ENCODE results near the gene COL6A2.
"Not testable (repeated sequence)": the region's sequence is repeated elsewhere in the genome, so short reads cannot be mapped to it uniquely, and the experiment has no call there.

Gene COL6A2

DNA sequence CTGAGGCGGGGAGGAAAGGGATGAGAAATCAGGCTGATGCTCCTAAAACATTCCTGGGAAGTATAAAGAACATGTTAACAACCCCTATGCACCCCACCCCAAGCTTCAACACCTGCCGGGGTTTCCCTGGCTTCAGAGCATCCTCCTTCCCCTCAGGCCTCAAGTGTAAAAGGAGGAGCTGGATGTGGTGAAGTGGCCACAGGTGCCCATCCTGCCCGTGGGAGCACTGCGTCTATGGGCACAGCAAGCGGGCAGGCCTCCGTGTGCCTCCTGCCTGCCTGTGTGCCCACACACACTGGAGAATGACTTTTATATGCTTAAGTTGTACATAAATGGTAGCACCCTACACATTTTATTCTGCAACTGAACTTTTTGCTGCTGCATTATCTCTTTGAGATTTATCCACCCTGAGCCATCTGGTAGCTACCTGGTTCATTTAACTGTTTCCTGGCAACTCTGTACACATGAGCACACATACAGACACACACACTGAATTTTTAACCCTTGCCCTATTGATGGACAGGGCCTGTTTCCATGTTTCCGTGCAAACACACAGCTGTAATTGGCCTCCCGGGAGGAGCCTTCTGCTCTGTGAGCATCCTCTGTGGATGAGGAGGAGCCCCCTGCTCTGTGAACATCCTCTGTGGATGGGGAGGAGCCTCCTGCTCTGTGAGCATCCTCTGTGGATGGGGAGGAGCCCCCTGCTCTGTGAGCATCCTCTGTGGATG lies 70.9 kb downstream of the COL6A2 start:
- no peak for DNase-seq (ENCODE audit: low read depth)
- no peak overlapping the region for H3K4me3 ChIP-seq (ENCODE audit: low read depth, low read length)
- TF ChIP-seq, protein P1, sequence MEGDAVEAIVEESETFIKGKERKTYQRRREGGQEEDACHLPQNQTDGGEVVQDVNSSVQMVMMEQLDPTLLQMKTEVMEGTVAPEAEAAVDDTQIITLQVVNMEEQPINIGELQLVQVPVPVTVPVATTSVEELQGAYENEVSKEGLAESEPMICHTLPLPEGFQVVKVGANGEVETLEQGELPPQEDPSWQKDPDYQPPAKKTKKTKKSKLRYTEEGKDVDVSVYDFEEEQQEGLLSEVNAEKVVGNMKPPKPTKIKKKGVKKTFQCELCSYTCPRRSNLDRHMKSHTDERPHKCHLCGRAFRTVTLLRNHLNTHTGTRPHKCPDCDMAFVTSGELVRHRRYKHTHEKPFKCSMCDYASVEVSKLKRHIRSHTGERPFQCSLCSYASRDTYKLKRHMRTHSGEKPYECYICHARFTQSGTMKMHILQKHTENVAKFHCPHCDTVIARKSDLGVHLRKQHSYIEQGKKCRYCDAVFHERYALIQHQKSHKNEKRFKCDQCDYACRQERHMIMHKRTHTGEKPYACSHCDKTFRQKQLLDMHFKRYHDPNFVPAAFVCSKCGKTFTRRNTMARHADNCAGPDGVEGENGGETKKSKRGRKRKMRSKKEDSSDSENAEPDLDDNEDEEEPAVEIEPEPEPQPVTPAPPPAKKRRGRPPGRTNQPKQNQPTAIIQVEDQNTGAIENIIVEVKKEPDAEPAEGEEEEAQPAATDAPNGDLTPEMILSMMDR (conservative IDR thresholded peaks at IDR 0.05; ENCODE audit: low read depth, low read length): no peak

DNA sequence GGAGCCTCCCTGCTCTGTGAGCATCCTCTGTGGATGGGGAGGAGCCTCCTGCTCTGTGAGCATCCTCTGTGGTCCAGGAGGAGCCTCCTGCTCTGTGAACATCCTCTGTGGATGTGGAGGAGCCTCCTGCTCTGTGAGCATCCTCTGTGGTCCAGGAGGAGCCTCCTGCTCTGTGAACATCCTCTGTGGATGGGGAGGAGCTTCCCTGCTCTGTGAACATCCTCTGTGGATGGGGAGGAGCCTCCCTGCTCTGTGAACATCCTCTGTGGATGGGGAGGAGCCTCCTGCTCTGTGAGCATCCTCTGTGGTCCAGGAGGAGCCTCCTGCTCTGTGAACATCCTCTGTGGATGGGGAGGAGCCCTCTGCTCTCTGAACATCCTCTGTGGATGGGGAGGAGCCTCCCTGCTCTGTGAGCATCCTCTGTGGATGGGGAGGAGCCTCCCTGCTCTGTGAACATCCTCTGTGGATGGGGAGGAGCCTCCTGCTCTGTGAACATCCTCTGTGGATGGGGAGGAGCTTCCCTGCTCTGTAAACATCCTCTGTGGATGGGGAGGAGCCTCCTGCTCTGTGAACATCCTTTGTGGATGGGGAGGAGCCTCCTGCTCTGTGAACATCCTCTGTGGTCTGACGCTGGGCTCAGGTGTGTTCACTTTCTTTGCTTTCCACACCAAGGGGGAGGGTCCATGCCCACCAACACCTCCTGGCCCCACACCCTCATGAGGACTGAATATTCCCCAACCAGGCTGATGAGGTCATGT lies 72.7 kb downstream of the COL6A2 start:
- not testable (repeated sequence) for DNase-seq (ENCODE audit: low read depth); H3K4me3 ChIP-seq (ENCODE audit: low read depth, low read length)

DNA sequence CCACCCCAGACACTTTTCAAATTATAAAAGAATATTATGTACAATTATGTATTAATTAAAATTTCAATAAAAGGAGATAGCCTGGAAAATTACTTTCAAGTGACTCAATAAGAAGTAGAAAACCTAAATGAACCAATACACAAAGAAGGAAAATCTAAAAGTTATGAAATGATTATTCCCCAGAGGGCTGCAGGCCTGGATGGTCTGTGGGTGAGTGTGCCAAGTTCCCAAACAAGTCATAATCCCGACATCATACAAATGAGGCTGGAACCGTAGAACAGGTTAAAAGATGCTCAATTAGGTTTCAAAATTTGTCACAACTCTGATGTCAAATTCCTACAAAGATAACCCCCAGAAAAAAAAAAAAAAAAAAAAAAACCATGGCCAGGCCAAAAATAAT lies 73.7 kb downstream of the COL6A2 start:
- no peak overlapping the region for H3K4me3 ChIP-seq (ENCODE audit: low read depth, low read length)
- no peak for DNase-seq (ENCODE audit: low read depth)
- TF ChIP-seq, protein P1 (conservative IDR thresholded peaks at IDR 0.05; ENCODE audit: low read depth, low read length): no peak

DNA sequence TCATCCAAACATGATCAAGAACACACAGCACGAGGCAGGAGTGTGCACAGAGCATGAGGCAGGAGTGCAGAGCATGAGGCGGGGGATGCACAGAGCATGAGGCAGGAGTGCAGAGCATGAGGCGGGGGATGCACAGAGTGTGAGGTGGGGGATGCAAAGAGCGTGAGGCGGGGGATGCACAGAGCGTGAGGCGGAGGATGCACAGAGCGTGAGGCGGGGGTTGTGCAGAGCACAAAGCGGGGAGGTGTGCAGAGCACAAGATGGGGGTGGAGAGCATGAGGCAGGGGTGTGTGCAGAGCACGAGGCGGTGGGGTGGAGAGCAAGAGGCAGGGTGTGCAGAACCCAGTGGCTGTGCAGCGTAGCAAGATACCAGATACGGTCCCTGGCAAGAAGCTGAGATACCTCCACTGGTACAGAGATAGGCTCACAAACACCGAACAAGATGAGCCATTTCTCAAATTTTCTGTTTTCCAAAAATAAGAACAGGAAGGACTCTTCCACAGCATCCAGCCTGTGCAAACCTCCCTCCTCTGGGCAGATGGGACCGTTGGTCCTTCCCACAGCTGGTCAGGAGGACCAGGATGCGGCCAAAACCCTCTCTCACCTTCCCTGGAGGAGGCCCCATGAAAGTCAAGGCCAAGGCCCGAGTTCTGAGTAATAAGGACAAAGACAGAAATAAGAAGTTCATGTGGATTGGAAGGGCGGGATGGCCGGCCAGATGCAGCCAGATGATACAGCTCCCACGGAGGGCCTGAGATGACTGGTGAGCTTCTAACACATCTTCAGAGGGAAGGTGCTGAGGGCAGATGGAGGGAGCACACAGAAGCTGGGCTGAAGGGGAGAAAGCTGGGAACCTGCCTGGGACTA lies 74.3 kb downstream of the COL6A2 start:
- H3K4me3 ChIP-seq (ENCODE audit: low read depth, low read length): no peak overlapping the region
- TF ChIP-seq, protein P1 (conservative IDR thresholded peaks at IDR 0.05; ENCODE audit: low read depth, low read length): no peak
- DNase-seq (ENCODE audit: low read depth): no peak

DNA sequence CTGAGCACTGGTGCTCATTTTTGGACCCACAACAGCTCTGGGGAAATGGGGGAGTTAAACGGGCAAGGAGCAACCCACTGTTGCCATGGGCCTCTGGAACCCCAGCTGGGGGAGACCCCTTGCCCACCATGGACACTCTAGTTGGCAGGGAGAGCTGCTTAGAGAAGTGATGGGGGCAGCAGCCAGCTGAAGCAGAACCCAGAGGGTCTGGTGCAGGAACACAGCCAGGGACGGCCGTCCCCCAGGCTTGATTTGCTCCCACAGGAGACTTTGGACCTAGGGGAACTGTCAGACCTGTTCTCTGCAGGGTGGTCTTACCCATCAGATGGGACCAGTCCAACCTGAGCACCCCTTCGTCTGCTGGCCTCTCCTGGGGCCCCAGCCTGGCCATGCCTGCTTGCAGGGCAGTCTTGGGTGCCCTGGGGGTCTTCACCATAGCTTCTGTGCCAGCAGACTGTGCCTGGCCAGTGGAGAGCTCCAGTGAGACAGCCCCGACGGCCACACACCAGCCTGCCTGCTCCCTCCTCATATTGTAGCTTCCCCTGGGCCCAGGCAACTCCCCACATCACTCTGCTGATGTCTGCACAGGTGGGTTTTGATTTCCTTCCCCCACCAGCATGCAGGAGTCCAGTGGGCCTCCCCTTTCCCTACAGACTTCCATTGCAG lies 75.1 kb downstream of the COL6A2 start:
- DNase-seq (ENCODE audit: low read depth): no peak
- TF ChIP-seq, protein P1 (conservative IDR thresholded peaks at IDR 0.05; ENCODE audit: low read depth, low read length): no peak
- no peak overlapping the region for H3K4me3 ChIP-seq (ENCODE audit: low read depth, low read length)

DNA sequence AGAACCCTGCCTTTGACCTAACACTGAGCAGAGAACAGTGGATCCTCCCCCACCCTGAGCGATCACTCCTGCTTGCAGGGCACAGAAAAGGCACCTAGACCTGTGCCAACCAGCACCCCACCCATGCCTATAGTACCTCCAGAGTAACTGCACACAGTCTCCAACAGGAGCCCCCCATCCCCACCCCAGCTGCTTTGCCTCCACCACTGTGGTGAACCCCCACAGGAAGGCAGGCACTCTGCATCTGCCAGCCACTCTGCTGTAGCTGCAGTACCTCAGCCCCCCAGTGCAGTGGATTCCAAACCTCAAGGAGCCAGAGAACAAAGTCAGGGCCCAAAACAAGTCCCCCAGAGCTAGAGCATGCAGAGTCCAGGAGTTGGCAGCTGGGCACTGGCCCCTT lies 75.7 kb downstream of the COL6A2 start:
- H3K4me3 ChIP-seq (ENCODE audit: low read depth, low read length): no peak overlapping the region
- DNase-seq (ENCODE audit: low read depth): no peak
- TF ChIP-seq, protein P1 (conservative IDR thresholded peaks at IDR 0.05; ENCODE audit: low read depth, low read length): no peak

DNA sequence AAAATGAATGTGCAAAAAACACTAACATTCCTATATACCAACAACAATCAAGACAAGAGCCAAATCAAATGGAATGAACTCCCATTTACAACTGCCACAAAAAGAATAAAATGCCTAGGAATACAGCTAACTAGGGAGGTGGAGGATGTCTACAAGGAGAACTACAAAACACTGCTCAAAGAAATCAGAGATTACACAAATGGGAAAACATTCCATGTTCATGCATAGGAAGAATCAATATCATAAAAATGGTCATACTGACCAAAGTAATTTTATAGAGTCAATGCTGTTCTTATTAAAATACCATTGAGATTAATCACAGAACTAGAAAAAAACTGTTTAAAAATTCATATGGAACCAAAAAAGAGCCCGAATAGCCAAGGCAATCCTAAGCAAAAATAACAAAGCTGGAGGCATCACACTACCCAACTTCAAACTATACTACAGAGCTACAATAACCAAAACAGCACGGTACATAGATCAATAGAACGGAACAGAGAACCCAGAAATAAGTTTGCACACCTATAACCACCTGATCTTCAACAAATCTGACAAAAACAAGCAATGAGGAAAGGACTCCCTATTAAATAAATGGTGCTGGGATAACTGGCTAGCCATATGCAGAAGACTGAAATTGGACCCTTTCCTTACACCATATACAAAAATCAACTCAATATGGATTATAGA lies 78.7 kb downstream of the COL6A2 start:
- not testable (repeated sequence) for H3K4me3 ChIP-seq (ENCODE audit: low read depth, low read length)

More for the DNA sequence above, 78.7 kb downstream of the COL6A2 start:
- DNase-seq (ENCODE audit: low read depth): not testable (repeated sequence)
